Putamen (tissue), 1 donor: ENCODE data around the gene SBK2.
"Not testable (repeated sequence)": the region's sequence is repeated elsewhere in the genome, so short reads cannot be mapped to it uniquely, and the experiment has no call there.

Experiments
- DNase-seq: peaks from one replicate; pipeline ENCODE4 v3.0.0-alpha.2; 2016; ENCODE audit warnings: low spot score

The SBK2 gene

DNA sequence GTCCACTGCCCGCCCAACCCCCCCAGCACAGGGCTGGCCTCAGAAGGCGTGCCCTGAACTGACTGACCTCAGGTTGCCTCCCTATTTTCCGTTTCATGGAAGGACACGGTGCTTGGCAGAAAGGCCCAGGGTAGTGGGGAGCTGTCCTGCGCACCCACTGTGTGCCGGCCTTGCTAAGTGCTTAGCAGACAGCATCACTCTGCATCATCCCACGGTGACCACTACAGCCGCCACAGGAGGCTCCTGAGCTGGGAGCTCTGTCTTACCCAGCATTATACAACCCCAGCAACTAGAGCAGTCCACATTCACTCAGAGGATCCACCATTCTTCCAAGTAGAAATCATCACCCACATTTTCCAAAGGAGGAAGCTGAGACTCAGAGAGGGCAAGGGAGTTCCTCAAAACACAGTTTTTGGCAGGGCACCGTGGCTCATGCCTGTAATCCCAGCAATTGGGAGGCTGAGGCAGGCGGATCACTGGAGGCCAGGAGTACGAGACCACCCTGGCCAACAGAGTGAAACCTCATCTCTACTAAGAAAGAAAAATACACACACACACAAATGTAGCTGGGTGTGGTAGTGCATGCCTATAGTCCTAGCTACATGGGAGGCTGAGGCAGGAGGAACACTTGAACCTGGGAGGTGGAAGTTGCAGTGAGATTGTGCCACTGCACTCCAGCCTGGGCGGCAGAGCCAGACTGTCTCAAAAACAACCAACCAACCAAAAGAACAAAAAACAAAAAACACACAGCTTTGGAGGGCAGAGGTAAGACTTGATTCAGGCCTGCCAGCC lies 1.6 kb downstream of the SBK2 start:
- DNase-seq: no peak

DNA sequence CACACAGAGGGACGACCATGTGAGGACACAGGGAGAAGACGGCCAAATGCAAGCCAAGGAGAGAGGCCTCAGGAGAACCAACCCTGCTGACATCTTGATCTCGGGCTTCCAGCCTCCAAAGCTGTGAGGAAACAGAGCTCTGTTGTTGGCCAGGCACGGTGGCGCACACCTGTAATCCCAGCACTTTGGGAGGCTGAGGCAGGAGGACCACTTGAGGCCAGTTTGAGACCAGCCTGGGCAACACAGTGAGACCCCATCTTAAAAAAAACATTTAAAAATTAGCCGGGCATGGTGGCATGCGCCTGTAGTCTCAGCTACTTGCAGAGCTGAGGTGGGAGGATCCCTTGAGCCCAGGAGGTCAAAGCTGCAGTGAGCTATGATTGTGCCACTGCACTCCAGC lies 2.7 kb downstream of the SBK2 start:
- not testable (repeated sequence) for DNase-seq

DNA sequence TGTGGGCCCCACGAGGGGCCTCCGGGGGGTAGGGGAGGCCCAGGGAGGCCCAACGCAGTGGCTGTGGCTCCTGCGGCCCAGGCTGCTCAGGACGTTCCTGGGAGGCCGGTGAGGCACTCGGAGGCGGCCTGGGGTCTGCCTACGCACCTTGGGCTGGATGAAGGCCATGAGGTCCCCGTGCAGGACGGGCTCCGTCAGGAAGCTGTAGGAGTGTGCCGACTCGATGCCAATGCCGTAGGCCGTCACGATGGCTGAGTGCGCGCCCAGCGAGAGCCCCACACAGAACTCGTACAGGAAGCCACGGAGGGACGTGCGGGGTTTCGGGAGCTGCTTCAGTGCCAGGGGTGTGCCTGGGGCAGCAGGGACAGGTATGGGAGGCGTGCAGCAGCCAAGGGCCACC lies 5.9 kb downstream of the SBK2 start:
- DNase-seq: no peak

DNA sequence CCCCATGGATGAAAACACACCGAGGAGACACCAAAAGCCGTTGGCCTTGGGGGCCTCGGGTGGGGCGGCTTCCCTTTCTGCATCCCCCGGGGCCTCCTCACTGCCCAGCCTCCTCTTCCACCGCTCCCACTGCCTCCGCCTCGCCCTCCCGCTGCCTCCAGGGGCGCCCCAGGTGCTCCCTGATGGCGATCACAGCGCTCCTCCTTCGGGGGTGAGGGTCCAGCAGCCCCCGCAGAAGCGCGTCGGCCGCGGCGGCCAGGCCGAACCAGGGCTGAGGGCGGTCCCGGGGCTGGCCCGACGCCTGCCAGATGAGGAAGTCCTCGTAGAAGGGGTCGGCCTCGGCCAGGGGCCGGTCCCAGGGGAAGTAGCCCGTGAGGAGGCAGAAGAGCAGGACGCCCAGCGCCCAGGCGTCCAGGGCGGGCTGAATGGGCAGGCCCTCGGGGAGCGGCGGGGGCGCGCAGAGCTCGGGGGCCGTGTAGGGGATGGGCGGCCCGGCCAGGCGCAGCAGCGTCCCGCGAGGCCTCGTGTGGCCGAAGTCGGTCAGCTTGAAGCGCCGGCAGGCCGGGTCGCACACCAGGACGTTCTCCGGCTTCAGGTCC lies 7.2 kb downstream of the SBK2 start:
- no peak for DNase-seq

DNA sequence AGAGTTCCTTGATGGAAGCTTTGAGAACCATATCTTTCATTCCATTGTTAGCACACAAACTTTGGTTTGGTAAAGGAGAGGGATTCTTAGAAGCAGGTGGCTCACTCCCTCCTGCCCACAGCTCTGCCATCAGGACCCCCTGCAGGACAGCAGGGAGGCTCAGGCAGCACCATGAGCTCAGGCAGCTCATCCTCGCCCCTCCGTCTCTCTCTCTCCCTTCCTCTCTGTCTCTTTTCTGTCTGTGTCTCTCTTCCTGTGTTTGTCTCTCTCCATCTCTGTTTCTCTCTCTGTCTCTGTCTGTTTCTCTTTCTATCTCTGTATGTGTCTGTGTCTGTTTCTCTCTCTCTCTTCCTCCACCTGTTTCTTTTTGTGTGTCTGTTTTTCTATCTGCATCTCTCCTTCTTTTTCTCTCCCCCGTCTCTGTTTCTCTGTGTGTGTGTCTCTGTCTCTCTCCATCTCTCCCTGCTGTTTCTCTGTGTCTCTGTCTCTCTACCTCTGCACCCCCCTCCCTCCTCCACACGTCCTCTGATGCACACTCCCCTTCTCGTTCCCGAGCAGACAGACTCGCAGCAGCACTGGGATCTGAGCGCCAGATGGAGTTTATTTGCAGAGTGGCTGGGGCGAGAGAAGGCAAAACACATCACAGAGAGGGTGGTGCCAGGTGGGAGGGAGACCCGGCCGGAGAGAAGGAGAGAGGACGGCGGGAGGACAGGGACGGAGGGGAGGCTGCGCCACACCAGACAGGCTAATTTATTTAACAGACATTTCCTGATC lies 8.7 kb downstream of the SBK2 start:
- no peak for DNase-seq

DNA sequence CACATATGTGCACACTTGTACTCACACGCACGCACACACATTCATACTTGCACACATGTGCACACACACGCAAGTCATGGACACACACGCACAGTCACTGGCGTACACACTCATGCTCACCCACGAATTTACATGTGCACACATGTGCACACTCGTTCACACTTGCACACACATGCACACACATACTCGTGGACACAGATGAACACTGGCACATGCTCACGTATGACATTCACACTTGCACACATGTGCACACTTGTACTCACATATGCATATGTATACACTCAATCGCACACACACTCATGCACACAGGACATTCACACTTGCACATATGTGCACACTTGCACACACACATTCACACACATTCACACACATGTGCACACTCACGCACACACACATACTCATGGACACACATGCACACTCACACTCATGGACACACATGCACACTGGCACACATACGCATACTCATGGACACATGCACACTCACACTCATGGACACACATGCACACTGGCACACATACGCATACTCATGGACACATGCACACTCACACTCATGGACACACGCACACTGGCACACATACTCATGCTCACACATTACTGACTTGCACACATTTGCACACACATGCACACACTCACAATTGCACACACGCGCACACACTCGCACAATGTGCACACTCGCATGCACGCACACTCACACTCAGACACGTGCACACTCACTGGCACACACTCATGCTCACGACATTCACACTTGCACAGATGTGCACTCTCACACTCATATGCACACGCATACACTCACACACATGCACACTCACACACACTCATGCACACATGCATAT lies 9.5 kb downstream of the SBK2 start:
- no peak for DNase-seq

DNA sequence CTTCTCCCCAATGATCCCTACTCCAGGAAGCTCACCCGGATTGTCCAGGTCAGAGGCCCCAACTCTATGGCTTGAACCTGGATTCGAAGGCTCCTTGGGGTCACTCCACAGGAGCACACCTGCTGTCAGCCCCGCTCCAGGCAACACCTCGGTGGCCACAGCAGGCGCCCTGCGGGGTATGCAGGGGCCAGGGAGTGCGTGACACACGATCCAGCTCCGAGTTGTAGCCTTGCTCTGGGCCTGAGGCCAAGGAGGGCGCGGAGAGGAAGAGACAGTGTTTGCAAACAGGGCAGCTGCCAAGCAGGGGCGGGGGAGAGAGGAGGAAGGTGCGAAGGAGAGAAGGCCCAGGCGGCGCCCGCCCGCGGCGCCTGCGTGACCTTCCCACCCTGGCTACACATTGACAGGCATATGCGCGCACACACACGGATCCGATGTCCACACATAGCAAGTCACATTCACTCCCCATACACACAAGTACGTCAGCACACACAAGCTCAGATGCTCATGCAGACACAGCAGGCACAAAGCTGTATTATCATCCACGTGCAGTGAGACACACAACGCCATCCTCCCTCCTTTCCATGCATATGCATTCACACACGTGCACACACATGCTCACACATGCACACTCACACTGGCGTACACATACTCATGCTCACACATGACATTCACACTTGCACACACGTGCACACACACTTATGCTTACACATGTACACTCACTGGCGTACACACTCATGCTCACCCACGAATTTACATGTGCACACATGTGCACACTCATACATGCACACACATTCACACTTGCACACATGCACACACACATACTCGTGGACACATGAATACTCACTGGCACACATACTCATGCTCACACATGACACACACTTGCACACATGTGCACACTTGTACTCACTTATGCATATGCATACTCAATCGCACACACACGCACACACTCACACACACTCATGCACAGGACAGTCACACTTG lies 10.4 kb downstream of the SBK2 start:
- no peak for DNase-seq

DNA sequence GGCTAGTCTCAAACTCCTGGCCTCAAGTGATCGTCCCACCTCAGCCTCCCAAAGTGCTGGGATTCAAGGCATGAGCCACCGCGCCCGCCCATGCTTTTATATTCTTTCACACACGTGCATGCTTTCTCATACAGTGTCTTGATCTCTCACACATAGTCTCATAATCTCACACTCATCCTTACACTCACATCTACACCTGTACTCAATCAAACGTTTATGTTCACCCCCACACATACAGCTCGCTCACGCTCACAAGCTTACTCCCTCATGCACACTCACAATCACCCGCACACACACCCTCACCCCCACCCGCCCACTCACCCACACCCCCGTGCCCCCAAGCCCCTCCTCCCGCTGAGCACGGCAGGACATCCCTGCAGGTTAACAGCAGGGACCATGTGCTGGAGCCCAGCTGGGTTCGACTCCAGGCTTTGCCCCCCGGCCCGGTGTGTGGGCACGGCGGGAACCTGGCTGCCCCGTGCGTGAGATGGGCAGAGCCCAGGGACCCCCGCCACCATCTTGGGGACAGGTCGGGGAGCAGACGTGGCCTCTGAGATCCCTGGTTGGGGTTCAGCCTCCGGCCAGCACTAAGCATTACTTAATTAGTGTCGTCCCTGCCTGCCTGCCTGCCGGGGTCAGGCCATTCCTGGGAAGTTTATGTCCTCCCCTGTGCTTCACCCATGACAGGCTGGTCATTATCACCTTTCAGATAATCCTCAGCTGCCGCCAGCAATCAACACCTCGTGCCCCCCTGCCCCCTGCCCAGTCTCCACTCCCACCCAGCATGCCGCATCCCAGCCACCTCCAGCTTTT lies 11.4 kb downstream of the SBK2 start:
- no peak for DNase-seq

DNA sequence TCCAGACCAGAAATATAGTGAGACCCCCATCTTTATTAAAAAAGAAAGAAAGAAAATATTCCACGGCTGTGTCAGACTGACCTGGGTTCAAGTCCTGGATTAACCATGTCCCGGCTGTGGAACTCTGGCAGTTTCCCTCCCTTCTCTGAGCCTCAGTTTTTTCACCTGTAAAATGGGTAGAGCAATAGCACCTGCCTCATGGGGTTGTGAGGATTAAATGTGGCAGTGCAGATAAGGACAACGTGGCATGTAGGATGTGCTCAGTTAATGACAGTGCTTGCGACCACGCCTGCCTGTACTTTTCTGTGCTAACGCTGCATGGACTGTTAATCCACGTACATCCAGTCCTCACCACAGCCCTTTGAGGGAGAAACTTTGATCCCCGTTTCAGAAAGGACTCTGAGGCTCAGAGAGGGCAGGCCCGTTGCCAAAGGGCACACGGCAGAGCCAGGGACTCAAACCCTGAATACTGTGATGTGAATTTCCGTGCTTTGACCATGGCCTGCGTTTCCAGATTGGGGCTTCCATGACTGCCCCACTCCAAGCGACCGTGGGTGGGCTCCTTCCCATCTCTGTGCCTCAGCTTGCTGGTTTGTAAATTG lies 16.1 kb downstream of the SBK2 start:
- no peak for DNase-seq

DNA sequence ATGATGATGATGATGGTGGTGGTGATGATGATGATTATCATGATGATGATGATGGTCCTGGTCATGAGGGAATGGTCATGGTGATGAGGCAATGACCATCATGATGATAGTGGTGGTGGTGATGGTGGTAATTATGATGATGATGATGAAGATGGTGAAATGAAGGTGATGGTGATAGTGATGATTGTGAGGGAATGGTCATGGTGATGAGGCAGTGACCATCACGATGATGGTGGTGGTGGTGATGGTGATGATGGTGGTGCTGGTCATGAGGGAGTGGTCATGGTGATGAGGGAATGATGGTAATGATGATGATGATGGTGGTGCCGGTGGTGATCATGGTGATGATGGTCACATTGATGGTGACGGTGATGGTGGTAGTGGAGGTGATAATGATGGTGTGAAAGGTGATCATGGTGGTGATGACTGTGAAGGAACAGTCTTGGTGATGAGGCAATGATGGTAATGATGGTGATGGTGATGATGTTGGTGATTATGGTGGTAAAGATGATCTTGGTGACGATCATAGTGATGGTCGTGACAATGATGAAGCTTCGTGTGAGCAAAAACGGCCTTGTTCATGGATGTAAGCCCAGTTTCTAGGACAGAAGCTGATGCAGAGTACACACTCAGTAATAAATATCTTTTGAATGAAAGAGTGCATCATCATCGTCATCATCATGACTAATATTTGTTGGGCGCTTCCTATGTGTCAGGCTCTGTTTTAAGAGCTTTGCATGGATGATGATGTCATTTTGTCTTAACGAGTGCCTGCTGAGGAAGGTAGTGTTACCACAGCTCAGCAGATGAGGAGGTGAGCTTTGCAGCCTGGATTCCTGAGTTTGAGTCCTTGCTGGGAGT lies 17.3 kb downstream of the SBK2 start:
- no peak for DNase-seq

DNA sequence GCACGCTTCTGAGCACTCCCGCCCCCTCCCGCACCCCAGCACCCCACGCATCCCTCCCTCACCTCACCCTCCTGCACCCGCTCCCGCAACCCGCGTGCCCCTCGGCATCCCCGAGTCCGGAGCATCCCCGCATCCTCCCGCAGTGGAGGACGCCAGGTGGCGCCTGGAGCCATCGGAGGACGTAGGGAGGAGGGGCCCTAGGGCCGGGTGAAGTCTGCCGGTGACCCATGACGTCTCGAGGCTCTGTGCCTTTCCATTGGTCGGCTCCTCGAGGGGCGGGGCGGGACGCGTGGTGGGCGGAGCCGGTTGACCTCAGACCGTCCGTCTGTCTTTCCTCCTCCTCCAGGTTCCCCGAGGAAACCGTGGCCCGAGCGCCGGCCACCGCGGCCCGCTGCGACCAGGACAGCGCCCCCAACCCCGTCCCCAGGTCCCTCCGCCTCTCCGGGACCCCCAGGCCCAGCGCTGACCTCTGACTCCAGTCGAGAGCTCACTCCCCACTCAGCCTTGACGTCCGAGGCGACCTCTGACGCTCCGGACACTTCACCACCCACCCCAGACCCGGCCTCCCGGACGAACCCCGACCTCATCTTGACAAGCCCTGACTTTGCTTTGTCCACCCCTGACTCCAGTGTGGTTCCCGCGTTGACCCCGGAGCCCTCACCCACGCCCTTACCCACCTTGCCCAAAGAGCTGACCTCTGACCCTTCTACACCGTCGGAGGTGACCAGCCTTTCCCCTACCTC lies 19.9 kb downstream of the SBK2 start:
- peak; percentile 93 for DNase-seq

DNA sequence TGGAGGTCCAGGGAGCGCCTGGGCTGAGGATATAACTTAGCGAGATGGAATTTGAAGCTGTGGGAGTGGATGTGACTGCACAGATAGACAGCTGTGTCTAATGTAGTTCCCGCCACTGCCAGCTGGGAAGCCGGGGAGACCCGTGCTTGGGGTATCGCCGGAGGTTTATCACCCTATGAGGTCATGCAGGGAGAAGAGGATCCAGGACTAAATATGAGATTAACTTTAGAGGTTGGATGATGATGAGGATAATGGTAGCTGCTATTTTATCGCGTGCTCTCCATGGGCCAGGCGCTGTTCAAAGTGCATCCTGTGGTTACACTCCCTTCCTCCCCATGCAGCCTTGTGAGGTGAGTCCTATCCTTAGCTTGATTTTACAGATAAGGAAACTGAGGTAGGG lies 28.8 kb downstream of the SBK2 start:
- no peak for DNase-seq

DNA sequence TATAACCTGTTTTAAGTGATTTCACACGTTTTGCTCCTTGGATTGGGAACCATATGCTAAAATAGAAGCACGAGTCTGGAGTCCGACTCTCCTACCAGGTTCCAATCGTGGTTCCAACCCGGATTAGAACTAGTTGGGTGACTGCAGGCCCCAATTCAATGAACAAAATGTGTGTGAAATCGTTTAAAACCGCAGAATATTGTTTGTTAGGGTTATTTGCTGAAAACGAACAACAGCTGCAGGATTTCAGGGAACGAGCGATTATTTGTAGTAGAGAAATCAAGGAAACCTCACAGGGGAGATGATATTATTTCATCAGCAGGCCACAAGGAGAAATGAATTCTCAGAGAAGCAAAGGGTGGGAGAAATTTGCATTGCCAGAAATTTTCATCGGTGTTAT lies 32.0 kb downstream of the SBK2 start:
- DNase-seq: no peak

DNA sequence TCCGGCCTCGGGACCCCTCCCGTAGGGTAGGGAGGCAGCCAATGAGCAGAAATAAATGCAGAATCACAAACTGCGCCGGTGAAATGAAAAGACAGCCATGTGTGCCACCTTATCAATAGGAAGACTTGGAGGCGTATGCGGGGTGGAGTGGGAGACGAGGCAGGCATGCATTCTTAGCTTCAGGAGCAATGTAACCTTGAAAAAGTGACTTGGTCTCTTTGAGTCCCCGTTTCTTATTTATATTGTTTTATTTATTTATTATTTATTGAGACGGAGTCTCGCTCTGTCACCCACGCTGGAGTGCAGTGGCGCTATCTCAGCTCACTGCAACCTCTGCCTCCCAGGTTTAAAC lies 32.7 kb downstream of the SBK2 start:
- no peak for DNase-seq

DNA sequence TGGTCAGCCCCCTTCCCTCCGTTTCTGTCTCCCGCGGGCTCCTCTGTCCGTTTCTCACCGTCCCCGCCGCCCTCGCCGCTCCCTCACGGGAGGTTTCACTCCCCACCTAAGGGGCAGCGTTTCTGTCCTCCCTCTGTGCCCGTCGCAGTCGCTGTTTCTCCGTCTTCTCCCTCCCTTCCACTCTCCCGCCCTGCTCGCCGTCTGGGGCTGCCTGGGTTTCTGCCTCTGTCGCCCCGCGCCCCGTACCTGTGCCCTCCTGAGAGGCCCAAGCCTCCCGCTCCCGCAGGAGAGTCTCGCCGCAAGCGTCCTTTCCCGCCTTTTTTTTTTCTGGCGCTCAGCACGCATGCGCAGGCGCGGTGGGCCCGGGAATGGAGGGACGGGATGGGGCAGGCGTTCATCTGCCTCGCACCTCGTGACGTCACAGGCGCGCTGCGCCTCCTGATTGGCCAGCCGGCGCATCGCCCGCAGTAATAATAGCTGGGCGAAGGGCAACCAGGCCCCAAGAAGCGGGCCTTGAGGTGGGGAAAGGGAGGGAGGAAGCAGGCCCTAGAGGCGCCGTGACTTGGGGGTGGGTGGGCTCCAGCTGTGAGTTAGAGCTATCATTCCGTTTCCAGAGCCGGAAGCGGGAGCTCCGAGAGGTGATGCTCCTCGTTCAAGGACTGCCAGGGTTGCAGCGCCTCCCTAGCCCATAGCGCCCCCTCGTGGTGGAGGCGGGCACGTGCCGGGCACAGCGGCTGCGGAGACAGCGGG lies 33.3 kb downstream of the SBK2 start:
- peak; percentile 93 for DNase-seq

DNA sequence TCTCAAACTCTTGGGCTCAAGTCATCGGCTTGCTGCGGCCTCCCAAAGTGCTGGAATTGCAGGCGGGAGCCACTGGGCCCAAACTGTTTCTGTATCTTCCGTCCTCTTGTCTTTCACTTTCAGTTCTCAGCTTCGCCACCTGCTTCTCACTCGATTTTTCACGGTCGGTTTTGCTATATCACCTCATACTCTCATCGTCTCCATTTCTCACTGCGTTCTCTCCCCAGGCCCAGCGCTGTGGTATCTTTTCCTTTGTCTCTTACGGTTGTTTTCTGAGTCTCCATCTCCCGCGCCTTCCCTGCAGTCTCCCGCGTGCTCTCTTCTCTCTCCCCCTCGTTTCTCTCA lies 33.8 kb downstream of the SBK2 start:
- no peak for DNase-seq

DNA sequence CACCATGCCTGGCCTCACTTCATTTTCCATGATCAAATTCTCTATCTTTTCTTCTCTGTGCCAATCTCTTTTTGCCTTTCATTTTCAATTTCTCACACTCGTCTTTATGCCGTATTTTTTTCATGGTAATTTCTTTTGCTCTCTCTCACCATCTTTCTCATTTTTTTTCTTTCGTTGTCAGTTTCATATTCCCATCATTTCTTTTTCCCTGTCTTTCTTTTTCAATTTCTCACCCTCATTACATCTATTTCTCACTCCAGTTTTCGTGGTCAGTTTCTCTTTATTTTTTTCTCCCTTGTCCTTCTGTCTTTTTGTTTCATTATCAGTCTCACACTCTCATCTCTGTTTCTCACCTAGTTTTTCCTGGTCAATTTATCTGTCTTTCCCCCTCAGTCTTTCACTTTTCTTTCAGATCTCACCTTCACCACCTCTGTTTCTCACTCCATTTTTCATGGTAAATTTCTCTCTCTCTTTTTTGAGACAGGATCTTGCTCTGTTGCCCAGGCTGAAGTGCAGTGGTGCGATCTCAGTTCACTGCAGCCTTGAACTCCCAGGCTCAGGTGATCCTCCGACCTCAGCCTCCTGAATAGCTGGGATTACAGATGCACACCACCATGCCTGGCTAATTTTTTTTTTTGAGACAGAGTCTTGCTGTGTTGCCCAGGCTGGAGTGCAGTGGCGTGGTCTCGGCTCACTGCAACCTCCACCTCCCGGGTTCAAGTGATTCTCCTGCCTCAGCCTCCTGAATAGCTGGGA lies 34.6 kb downstream of the SBK2 start:
- no peak for DNase-seq
